ENCODE data around the gene OPN1MW.
"Not testable (repeated sequence)": the region's sequence is repeated elsewhere in the genome, so short reads cannot be mapped to it uniquely, and the experiment has no call there.

The OPN1MW gene

DNA sequence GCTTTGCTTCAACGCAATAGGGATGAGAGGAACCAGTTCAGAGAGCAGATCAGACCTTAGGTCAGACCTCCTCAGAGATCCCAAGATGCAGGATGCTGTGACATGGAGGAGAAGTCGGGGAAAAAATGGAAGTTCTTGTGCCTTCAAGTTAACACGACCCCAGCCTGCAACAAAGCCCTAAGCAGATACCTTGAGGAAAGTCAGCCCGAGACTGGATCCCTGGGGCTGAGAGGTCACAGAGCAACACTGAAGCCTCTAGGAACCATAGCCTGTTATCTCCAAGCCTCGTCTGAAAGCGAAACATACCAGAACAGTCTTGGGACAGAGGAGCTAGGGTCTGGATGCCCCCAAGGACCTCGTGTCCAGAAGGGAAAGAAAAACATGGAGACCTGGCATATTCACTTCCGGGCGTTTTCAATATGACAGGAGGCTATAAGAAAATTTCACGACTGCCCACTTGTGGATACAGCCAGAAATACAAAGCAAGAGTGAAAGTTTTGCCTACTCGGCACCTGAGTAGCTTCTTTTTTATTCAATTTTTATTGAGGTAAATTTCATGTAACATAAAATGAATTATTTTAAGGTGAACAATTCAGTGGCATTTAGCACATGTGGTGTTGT lies 56.7 kb downstream of the OPN1MW start:
- H3K36me3 Mint-ChIP-seq (ENCODE audit: low read depth); intact Hi-C loops (cut with micrococcal nuclease); H3K4me3 Mint-ChIP-seq; H3K27ac Mint-ChIP-seq; H3K27me3 Mint-ChIP-seq; H3K4me1 Mint-ChIP-seq (ENCODE audit: low read depth); H3K9me3 Mint-ChIP-seq: not testable (repeated sequence)

DNA sequence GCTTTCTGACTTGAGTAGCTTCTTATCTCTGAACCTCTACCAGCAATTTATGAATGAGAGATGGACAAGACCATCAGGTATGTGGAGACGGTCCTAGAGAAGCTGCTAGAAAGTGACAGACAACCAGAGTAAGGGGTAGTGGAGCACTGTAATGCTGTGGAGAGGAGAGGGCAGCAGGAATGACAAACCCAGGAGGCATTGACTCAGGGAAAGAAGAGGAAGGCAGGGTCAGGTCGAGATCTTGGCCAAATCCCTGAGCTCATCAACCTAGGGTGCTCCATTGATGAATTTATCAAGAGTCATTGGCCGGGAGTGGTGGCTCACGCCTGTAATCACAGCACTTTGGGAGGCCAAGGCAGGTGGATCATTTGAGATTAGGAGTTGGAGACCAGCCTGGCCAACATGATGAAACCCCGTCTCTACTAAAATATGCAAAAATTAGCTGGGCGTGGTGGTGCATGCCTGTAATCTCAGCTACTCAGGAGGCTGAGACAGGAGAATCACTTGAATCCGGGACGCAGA lies 57.6 kb downstream of the OPN1MW start:
- H3K4me1 Mint-ChIP-seq (ENCODE audit: low read depth); H3K4me3 Mint-ChIP-seq; H3K27ac Mint-ChIP-seq; H3K27me3 Mint-ChIP-seq; H3K9me3 Mint-ChIP-seq; intact Hi-C loops (cut with micrococcal nuclease); H3K36me3 Mint-ChIP-seq (ENCODE audit: low read depth): not testable (repeated sequence)

All from dendritic cell treated with granulocyte-macrophage colony-stimulating factor and Interleukin-4, amounts not matched to agents 40 ng/mL and 50 ng/mL, for 4 days (primary cell).